Liver (tissue), 3 donors: ENCODE results near the gene SSBP2.
"Not testable (repeated sequence)": the region's sequence is repeated elsewhere in the genome, so short reads cannot be mapped to it uniquely, and the experiment has no call there.

Experiments
- CTCF ChIP-seq: fragments of 150-350 bp; IDR thresholded peaks from 2 replicates; pipeline ENCODE4 v1.5.1; 2017; ENCODE audit warnings: improper control_type of control experiment, low read depth, low read length; ENCODE audit not compliant: missing input control
- EGR1 ChIP-seq, 2 donors: IDR thresholded peaks; 2 replicates each; pipeline ENCODE4 v1.6.1; 2016 to 2018; ENCODE audit warnings: antibody characterized with exemption in 2 of 2, low read depth in 2 of 2
- NR2F2 ChIP-seq: IDR thresholded peaks from 2 replicates; pipeline ENCODE4 v1.6.1; 2016; ENCODE audit warnings: antibody characterized with exemption
- REST ChIP-seq: IDR thresholded peaks from 2 replicates; pipeline ENCODE4 v1.6.1; 2016; ENCODE audit warnings: antibody characterized with exemption, mild to moderate bottlenecking
- TAF1 ChIP-seq: conservative IDR thresholded peaks from 2 replicates; pipeline ENCODE4 v1.6.1; 2016; ENCODE audit warnings: antibody characterized with exemption, mild to moderate bottlenecking
- YY1 ChIP-seq: IDR thresholded peaks from 2 replicates; pipeline ENCODE4 v1.6.1; 2016; ENCODE audit warnings: antibody characterized with exemption, mild to moderate bottlenecking
- donor health status: healthy.
- donor health status: healthy.

- not testable (repeated sequence) for TF ChIP-seq YY1; CTCF; REST; EGR1 (IDR thresholded peaks at IDR 0.05; ENCODE audit: low read depth in 2 of 2); TAF1; NR2F2
These were observed 343.1 kb downstream of the SSBP2 start for GRCh38 chr5:81407811-81408210.
